Measurements from ENCODE around the gene PMS2. TPM values are rescaled to one million over a fixed set of nuclear protein-coding genes. Genes with fewer than 3 reads are reported as not detected.

PMS2 gene
- total and polyA plus RNA-seq, 10 of the 15 experiments (the other 5 are each of a cell fraction or from before 2014, with no cell fraction given), result 3.6 to 25.4 (median 18.0) TPM

DNA sequence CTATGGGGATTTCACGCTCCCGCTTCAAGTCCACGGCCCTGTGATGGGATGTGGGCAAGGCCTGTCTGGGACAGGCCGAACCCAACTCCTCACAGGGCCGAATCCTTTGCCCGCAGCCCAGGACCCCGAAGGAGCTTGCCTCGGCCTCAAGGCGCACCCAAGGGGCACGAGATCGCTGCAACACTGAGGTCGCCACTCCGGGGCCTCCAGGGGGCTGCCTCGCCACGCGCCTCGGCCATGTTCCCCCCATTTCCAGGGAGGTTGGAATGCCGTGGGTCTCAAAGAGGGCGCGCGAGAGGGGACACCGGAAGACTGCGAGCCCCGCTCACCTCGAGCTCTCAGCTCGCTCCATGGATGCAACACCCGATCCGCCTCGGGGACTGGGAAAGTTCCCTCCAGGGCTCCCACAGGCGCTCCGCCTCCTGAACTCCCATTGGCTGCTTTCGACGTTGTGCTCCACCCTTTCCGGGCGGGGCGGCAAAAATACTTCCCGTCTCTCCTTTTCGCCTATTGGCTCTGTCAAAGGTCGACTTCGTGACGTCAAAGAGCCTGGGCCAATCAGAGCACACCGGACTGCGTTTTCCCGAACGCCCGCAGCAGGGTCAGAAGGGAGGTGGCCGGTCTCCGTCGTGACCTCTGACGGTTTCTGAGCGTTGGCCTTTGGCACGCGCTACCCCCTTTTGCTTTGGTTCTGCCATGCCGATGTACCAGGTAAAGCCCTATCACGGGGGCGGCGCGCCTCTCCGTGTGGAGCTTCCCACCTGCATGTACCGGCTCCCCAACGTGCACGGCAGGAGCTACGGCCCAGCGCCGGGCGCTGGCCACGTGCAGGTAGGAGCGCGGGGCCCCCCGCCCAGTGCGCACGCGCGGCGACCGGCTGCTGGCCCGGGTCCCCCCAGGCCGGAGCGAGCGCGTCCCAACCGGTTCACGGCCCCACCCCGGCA lies at the start of gene PMS2, which contains the start of gene AIMP2 (continued):
- TF ChIP-seq, protein P1, sequence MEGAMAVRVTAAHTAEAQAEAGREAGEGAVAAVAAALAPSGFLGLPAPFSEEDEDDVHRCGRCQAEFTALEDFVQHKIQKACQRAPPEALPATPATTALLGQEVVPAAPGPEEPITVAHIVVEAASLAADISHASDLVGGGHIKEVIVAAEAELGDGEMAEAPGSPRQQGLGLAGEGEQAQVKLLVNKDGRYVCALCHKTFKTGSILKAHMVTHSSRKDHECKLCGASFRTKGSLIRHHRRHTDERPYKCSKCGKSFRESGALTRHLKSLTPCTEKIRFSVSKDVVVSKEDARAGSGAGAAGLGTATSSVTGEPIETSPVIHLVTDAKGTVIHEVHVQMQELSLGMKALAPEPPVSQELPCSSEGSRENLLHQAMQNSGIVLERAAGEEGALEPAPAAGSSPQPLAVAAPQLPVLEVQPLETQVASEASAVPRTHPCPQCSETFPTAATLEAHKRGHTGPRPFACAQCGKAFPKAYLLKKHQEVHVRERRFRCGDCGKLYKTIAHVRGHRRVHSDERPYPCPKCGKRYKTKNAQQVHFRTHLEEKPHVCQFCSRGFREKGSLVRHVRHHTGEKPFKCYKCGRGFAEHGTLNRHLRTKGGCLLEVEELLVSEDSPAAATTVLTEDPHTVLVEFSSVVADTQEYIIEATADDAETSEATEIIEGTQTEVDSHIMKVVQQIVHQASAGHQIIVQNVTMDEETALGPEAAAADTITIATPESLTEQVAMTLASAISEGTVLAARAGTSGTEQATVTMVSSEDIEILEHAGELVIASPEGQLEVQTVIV (IDR thresholded peaks at IDR 0.05; ENCODE audit: borderline replicate concordance, partially characterized antibody), result no peak
- TF ChIP-seq TCF12 (IDR thresholded peaks at IDR 0.05; ENCODE audit: low read depth, low read length) (0 out of 2 replicates have a peak, but pooled peaks have one; percentile 10), NFYA (IDR thresholded peaks at IDR 0.05; ENCODE audit: borderline replicate concordance, low read depth, low read length) (peak; percentile 5; the same call in 1 of the 2 replicates), CBX5 (IDR thresholded peaks at IDR 0.05; ENCODE audit: low read depth) (no peak), POLR2AphosphoS5 (IDR thresholded peaks at IDR 0.05; ENCODE audit: low read length) (peak; percentile 94), YBX1 (IDR thresholded peaks at IDR 0.05) (no peak), NFXL1 (IDR thresholded peaks at IDR 0.05; ENCODE audit: borderline replicate concordance) (no peak), YY1 (IDR thresholded peaks at IDR 0.05; ENCODE audit: low read depth, low read length) (peak; percentile 82), MEF2B (IDR thresholded peaks at IDR 0.05; ENCODE audit: partially characterized antibody, poor library complexity, severe bottlenecking) (peak; percentile 61)
